ENCODE measurements around the gene HOXA7.

GRCh38 chr7:27185013-27185853 is 28.8 kb upstream of the HOXA7 start, which contains the start of gene HOXA11:
- TF ChIP-seq POLR2A (IDR thresholded peaks at IDR 0.05), result no peak
- TF ChIP-seq CTCF (IDR thresholded peaks at IDR 0.05), result no peak
